Endothelial cell of umbilical vein (primary cell): Measurements from ENCODE around the gene TENT5C. TPM values are rescaled to one million over a fixed set of nuclear protein-coding genes. Genes with fewer than 3 reads are reported as not detected.

Experiments used
- BruUV-seq: library from RNA; stranded (reverse); fragments of 400-500 nt; replicated peaks from 2 replicates; lab custom pipeline; 2021; lab: Mats Ljungman, UMichigan
- CTCF ChIA-PET: fragments of 300-600, 350-600 bp; sonication (Branson Sonifier 250); formaldehyde crosslinking; loops from one replicate; lab custom pipeline; 2021; ENCODE audit warnings: antibody characterized with exemption, inconsistent platforms; lab: Charles Lee
- POLR2A ChIA-PET: fragments of 300-600, 350-600 bp; sonication (Branson Sonifier 250); formaldehyde crosslinking; loops from one replicate; lab custom pipeline; 2021; ENCODE audit warnings: antibody characterized with exemption, inconsistent platforms; lab: Charles Lee
- DNase-seq: peaks from one replicate; pipeline ENCODE4 v3.0.0-alpha.2; 2011; ENCODE audit warnings: low read depth, low spot score
- FAIRE-seq: peaks from 2 replicates; lab custom pipeline; 2011; peaks lifted over from hg19 to GRCh38; lab: Jason Lieb, UNC
- H2AFZ ChIP-seq: 2 replicates; pipeline ENCODE4 v1.6.0; 2012; ENCODE audit warnings: low read depth, low read length, control low read depth, inconsistent platforms
- H3K27ac ChIP-seq: 2 replicates; pipeline ENCODE4 v1.5.1; 2011; ENCODE audit warnings: low read depth, mild to moderate bottlenecking, control low read depth, low read length, moderate library complexity; ENCODE audit not compliant: insufficient read depth
- H3K27me3 ChIP-seq, 2 experiments: 2 replicates each; pipeline versions ENCODE4 v1.6.0 to v1.6.1; 2011; ENCODE audit warnings: low read length in 2 of 2, mixed read lengths in 1 of 2; ENCODE audit not compliant: control insufficient read depth in 2 of 2, insufficient read depth in 2 of 2
- H3K36me3 ChIP-seq, 2 experiments: 2 replicates in 1 of 2; 3 replicates in 1 of 2; pipeline ENCODE4 v1.5.1; 2011; ENCODE audit warnings: low read length in 2 of 2, mild to moderate bottlenecking in 1 of 2, moderate library complexity in 1 of 2; ENCODE audit not compliant: control insufficient read depth in 2 of 2, insufficient read depth in 2 of 2; ENCODE audit errors: extremely low read depth in 1 of 2
- H3K4me1 ChIP-seq: 3 replicates; pipeline ENCODE4 v1.5.1; 2011; ENCODE audit warnings: mild to moderate bottlenecking, low read length; ENCODE audit not compliant: control insufficient read depth, insufficient read depth; ENCODE audit errors: extremely low read depth
- H3K4me2 ChIP-seq: 2 replicates; pipeline ENCODE4 v1.6.1; 2011; ENCODE audit warnings: low read length, control low read depth, mixed read lengths; ENCODE audit not compliant: insufficient read depth
- H3K4me3 ChIP-seq, 3 experiments: fragments of 200-600 bp in 1 of 3; sonication (generic), shearing (Covaris generic) in 1 of 3; replicated peaks in 1 of 3; 2 replicates each; pipeline ENCODE4 v1.5.1; 2011 to 2016; ENCODE audit warnings: control low read depth in 3 of 3, low read length in 3 of 3, mild to moderate bottlenecking in 2 of 3, inconsistent platforms in 1 of 3, low read depth in 1 of 3, moderate library complexity in 1 of 3; ENCODE audit not compliant: insufficient read depth in 1 of 3
- H3K79me2 ChIP-seq: 2 replicates; pipeline ENCODE4 v1.6.0; 2012; ENCODE audit warnings: low read length, inconsistent platforms; ENCODE audit not compliant: control insufficient read depth, insufficient read depth
- H3K9ac ChIP-seq: replicated peaks from 2 replicates; pipeline ENCODE3; 2011; ENCODE audit warnings: low read length, control low read depth; ENCODE audit not compliant: insufficient read depth; ENCODE audit errors: extremely low read depth
- H3K9me1 ChIP-seq: replicated peaks from 3 replicates; pipeline ENCODE4 v1.6.0; 2011; ENCODE audit warnings: mild to moderate bottlenecking, low read length; ENCODE audit not compliant: control insufficient read depth, insufficient read depth; ENCODE audit errors: extremely low read depth
- H3K9me3 ChIP-seq: replicated peaks from 2 replicates; pipeline ENCODE4 v1.5.1; 2012; ENCODE audit warnings: low read length, inconsistent platforms; ENCODE audit not compliant: control insufficient read depth, insufficient read depth
- H4K20me1 ChIP-seq: replicated peaks from 2 replicates; pipeline ENCODE3; 2011; ENCODE audit warnings: mild to moderate bottlenecking, low read length; ENCODE audit not compliant: control insufficient read depth, insufficient read depth; ENCODE audit errors: extremely low read depth
- EZH2 ChIP-seq: IDR thresholded peaks from 2 replicates; pipeline ENCODE4 v1.6.1; 2012; ENCODE audit warnings: borderline replicate concordance, low read depth, mild to moderate bottlenecking, moderate library complexity, low read length, inconsistent platforms; ENCODE audit not compliant: severe bottlenecking
- FOS ChIP-seq: IDR thresholded peaks from 2 replicates; pipeline ENCODE4 v1.6.1; 2011; ENCODE audit warnings: mild to moderate bottlenecking, low read length, moderate library complexity, borderline replicate concordance; ENCODE audit not compliant: insufficient read depth
- GATA2 ChIP-seq: IDR thresholded peaks from 2 replicates; pipeline ENCODE4 v1.7.0; 2011; ENCODE audit warnings: low read depth, mild to moderate bottlenecking, moderate library complexity, mixed read lengths, low read length; ENCODE audit not compliant: insufficient read length, insufficient read depth
- JUN ChIP-seq: IDR thresholded peaks from 2 replicates; pipeline ENCODE4 v1.6.1; 2011; ENCODE audit warnings: borderline replicate concordance, low read depth; ENCODE audit not compliant: insufficient read length, insufficient read depth
- MYC ChIP-seq: IDR thresholded peaks from one replicate; pipeline ENCODE4 v1.6.1; 2011; ENCODE audit warnings: mild to moderate bottlenecking, low read depth, low read length
- POLR2A ChIP-seq: IDR thresholded peaks from 2 replicates; pipeline ENCODE4 v1.6.1; 2012; ENCODE audit warnings: low read depth, mild to moderate bottlenecking, control low read depth, low read length
- POLR2AphosphoS5 ChIP-seq: IDR thresholded peaks from 2 replicates; pipeline ENCODE4 v1.6.1; 2012; ENCODE audit warnings: low read depth, mild to moderate bottlenecking, control low read depth, low read length, moderate library complexity; ENCODE audit not compliant: insufficient read depth
- dilution Hi-C: fragments of 300-500 bp; cut with MboI; formaldehyde crosslinking; loops from one replicate; pipeline ENCODE4 v1.15.0; 2019; ENCODE audit warnings: low sequenced_read_pairs; ENCODE audit not compliant: extremely low pct_ligation_motif_present
- intact Hi-C: fragments of 100-400 bp; cut with micrococcal nuclease; formaldehyde crosslinking; loops from one replicate; pipeline ENCODE4 v1.10.0; 2022
- polyA plus RNA-seq, 4 experiments: library from polyadenylated mRNA; depleted of rRNA in 3 of 4; stranded (reverse) in 3 of 4; unstranded in 1 of 4; fragments of >200 nt; gene quantifications; 2 replicates each; pipeline versions ENCODE4 v1.2.1 to v1.2.3, GENCODE V29; 2011 to 2012; ENCODE audit warnings: missing spikeins in 1 of 4
- total RNA-seq: library from RNA; stranded (reverse); gene quantifications from 2 replicates; pipeline ENCODE4 v1.2.3, GENCODE V29; 2021
- TF ChIP-seq, protein P1 (sequence below): IDR thresholded peaks from 2 replicates; pipeline ENCODE4 v1.6.1; 2011; ENCODE audit not compliant: insufficient read depth, insufficient read length
- TF ChIP-seq, protein P2 (sequence below), 2 donors: IDR thresholded peaks; 1 replicate in 1 of 2; 2 replicates in 1 of 2; pipeline ENCODE4 v1.5.1; 2011; ENCODE audit warnings: low read length in 2 of 2, mild to moderate bottlenecking in 2 of 2, moderate library complexity in 2 of 2, control low read depth in 1 of 2, inconsistent platforms in 1 of 2, low read depth in 1 of 2; ENCODE audit not compliant: insufficient read depth in 1 of 2; ENCODE audit errors: extremely low read depth in 1 of 2

The TENT5C gene
- total and polyA plus RNA-seq, 2 donors (not counting 3 experiments of a cell fraction or from before 2014, with no cell fraction given) = 0.06 to 0.22 TPM

DNA sequence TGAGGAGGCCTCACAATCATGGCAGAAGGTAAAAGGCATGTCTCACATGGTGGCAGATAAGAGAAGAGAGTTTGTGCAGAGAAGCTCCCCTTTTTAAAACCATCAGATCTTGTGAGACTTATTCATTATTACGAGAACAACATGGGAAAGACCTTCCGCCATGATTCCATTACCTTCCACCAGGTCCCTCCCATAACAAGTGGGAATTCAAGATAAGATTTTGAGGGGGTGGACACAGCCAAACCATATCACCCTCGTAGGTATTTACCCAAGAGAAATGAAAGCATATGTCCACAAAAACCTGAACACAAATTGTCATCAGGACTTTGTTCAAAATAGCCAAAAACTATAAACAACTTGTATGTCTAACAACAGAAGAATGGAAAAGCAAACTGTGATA is 45.9 kb upstream of the TENT5C start:
- Histone ChIP-seq H3K27me3 (peaks cover 0 to 4% of the 10 kb centered on the region in 2 experiments), H3K9ac (no peak overlapping the region), H3K9me3 (no peaks in the 10 kb centered on the region), H4K20me1 (no peaks in the 10 kb centered on the region), H3K9me1 (no peaks in the 10 kb centered on the region), H3K79me2 (no peaks in the 10 kb centered on the region), H3K4me3 (no peak overlapping the region), H2AFZ (no peak overlapping the region), H3K4me2 (no peak overlapping the region), H3K27ac (no peak overlapping the region), H3K36me3 (no peaks in the 10 kb centered on the region), H3K4me1 (no peaks in the 10 kb centered on the region)
- no peak for TF ChIP-seq POLR2AphosphoS5
- FAIRE-seq (no peak), DNase-seq (no peak)
- BruUV-seq = no TSS peak
- dilution Hi-C loops (no loop called here), intact Hi-C loops (no loop called here)
- ChIA-PET CTCF (no interaction called here), POLR2A (no interaction called here)

DNA sequence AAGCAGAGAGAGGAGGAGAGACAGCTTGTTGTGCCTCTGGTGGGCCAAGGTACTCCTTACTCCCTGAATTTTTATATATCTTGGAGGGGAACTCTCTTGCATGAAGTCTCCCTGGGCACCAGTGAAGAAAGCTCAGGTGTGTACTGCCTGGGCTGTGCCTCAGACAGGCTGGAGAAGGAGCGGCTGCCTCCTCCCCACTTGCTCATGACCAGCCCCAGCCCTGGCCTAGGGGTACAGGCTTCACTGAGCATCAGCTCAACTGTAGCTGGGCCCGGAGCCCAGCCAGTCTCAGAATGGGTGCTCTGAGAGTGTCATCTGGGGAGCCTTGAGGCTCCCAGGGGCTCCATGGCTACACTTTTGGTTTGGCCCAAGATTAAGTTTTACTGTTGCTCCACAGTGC is 44.8 kb upstream of the TENT5C start:
- no peak overlapping the region for H3K4me2 ChIP-seq
- dilution Hi-C loops (no loop called here), intact Hi-C loops (no loop called here)
- H3K36me3 ChIP-seq = no peaks in the 10 kb centered on the region
- DNase-seq (no peak), FAIRE-seq (no peak)
- H3K27me3 ChIP-seq = peaks cover 0 to 1% of the 10 kb centered on the region in 2 experiments
- no peak overlapping the region for H3K4me3 ChIP-seq
- no TSS peak for BruUV-seq
- H2AFZ ChIP-seq = no peak overlapping the region
- no peak overlapping the region for H3K9ac ChIP-seq
- no peak overlapping the region for H3K27ac ChIP-seq
- POLR2A ChIA-PET = no interaction called here
- H3K79me2 ChIP-seq = no peaks in the 10 kb centered on the region
- H3K9me1 ChIP-seq = no peaks in the 10 kb centered on the region
- no peaks in the 10 kb centered on the region for H4K20me1 ChIP-seq
- no peaks in the 10 kb centered on the region for H3K4me1 ChIP-seq
- CTCF ChIA-PET = no interaction called here
- TF ChIP-seq POLR2AphosphoS5 = no peak
- TF ChIP-seq MYC = no peak
- TF ChIP-seq EZH2 = no peak
- TF ChIP-seq FOS = no peak
- no peak for TF ChIP-seq GATA2
- TF ChIP-seq, protein P1, sequence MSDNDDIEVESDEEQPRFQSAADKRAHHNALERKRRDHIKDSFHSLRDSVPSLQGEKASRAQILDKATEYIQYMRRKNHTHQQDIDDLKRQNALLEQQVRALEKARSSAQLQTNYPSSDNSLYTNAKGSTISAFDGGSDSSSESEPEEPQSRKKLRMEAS = no peak
- TF ChIP-seq JUN = no peak
- TF ChIP-seq, protein P2, sequence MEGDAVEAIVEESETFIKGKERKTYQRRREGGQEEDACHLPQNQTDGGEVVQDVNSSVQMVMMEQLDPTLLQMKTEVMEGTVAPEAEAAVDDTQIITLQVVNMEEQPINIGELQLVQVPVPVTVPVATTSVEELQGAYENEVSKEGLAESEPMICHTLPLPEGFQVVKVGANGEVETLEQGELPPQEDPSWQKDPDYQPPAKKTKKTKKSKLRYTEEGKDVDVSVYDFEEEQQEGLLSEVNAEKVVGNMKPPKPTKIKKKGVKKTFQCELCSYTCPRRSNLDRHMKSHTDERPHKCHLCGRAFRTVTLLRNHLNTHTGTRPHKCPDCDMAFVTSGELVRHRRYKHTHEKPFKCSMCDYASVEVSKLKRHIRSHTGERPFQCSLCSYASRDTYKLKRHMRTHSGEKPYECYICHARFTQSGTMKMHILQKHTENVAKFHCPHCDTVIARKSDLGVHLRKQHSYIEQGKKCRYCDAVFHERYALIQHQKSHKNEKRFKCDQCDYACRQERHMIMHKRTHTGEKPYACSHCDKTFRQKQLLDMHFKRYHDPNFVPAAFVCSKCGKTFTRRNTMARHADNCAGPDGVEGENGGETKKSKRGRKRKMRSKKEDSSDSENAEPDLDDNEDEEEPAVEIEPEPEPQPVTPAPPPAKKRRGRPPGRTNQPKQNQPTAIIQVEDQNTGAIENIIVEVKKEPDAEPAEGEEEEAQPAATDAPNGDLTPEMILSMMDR (IDR thresholded peaks at IDR 0.05; ENCODE audit: extremely low read depth in 1 of 2, insufficient read depth in 1 of 2, low read depth in 1 of 2, low read length in 2 of 2) = no peak
- no peak for TF ChIP-seq POLR2A
- H3K9me3 ChIP-seq = no peaks in the 10 kb centered on the region
